BJ (cell line): ENCODE measurements around the gene MED13L. TPM values are rescaled to one million over a fixed set of nuclear protein-coding genes. Genes with fewer than 3 reads are reported as not detected.
"Not testable (repeated sequence)": the region's sequence is repeated elsewhere in the genome, so short reads cannot be mapped to it uniquely, and the experiment has no call there.

Experiments used
- CTCF ChIA-PET: fragments of 350-600 bp; formaldehyde crosslinking; extraction: SDS; loops from one replicate; lab custom pipeline; 2021; ENCODE audit warnings: antibody characterized with exemption, inconsistent platforms; lab: Yijun Ruan, JAX
- POLR2A ChIA-PET: fragments of 300-600 bp; sonication (Branson Sonifier 250); formaldehyde crosslinking; extraction: SDS; loops from one replicate; lab custom pipeline; 2021; ENCODE audit warnings: antibody characterized with exemption; lab: Charles Lee
- DNase-seq: peaks from one replicate; pipeline ENCODE4 v3.0.0-alpha.2; 2011; ENCODE audit warnings: low read depth
- H3K27me3 ChIP-seq: 2 replicates; pipeline ENCODE4 v1.6.0; 2011; ENCODE audit warnings: low read length; ENCODE audit not compliant: control insufficient read depth, insufficient read depth
- H3K36me3 ChIP-seq: 2 replicates; pipeline ENCODE4 v1.5.1; 2011; ENCODE audit warnings: low read length; ENCODE audit not compliant: control insufficient read depth, insufficient read depth
- H3K4me3 ChIP-seq: 2 replicates; pipeline ENCODE4 v1.5.1; 2011; ENCODE audit warnings: low read depth, mild to moderate bottlenecking, control low read depth, low read length
- CTCF ChIP-seq: IDR thresholded peaks from 2 replicates; pipeline ENCODE4 v1.5.1; 2011; ENCODE audit warnings: low read depth, mild to moderate bottlenecking, control low read depth, inconsistent platforms, low read length, moderate library complexity; ENCODE audit not compliant: insufficient read depth
- polyA plus RNA-seq: library from polyadenylated mRNA; depleted of rRNA; stranded (reverse); fragments of >200 nt; gene quantifications from 2 replicates; pipeline ENCODE4 v1.2.3, GENCODE V29; 2011

Gene MED13L
- polyA plus RNA-seq, 1 experiment: 43.7 TPM

GRCh38 chr12:116242740-116243139 lies 34.8 kb downstream of the MED13L start:
- DNase-seq: no peak
- CTCF ChIA-PET: no interaction called here
- Histone ChIP-seq H3K27me3 (no peaks in the 10 kb centered on the region), H3K36me3 (no peaks in the 10 kb centered on the region), H3K4me3 (no peak overlapping the region)
- POLR2A ChIA-PET: no interaction called here
- no peak for TF ChIP-seq CTCF

DNA sequence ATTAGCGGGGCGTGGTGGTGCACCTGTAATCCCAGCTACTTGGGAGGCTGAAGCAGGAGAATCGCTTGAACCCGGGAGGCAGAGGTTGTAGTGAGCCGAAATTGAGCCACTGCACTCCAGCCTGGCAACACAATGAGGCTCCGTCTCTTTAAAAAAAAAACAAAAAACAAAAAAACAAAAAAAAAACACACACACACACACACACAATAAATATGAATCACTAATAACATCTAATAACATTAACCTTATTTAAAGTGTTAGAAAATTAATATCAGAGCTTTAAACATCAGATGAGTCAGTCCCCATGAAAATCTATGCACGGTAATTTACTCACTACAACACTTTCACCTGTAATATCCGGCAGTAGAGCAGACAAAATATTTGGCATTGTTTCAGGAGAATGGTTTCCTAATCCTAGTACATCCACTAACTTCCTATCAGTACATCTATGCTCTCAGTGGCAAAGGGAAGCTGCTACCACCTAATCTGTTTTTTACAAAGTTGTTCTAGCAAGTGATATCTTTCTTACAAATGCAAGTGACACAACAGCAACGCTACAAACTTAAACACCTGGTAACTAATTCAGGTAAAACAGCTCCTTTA lies 36.2 kb downstream of the MED13L start:
- no peak for TF ChIP-seq CTCF
- ChIA-PET POLR2A (no interaction called here), CTCF (interaction anchor here (1.1 kb wide), 1 partner anchor 21 kb away, joined by 4 read pairs; no protein-coding TSS in a partner anchor)
- no peaks in the 10 kb centered on the region for H3K27me3 ChIP-seq
- no peak for DNase-seq
- no peaks in the 10 kb centered on the region for H3K36me3 ChIP-seq
- no peak overlapping the region for H3K4me3 ChIP-seq

- H3K36me3 ChIP-seq, POLR2A ChIA-PET, H3K27me3 ChIP-seq, H3K4me3 ChIP-seq, DNase-seq: not testable (repeated sequence)
- CTCF ChIA-PET: interaction anchor here (0.9 to 1.1 kb wide), 2 partner anchors 10 to 363 kb away, joined by 3 read pairs; no protein-coding TSS in a partner anchor
These were observed 38.8 kb downstream of the MED13L start for GRCh38 chr12:116238570-116239119.

DNA sequence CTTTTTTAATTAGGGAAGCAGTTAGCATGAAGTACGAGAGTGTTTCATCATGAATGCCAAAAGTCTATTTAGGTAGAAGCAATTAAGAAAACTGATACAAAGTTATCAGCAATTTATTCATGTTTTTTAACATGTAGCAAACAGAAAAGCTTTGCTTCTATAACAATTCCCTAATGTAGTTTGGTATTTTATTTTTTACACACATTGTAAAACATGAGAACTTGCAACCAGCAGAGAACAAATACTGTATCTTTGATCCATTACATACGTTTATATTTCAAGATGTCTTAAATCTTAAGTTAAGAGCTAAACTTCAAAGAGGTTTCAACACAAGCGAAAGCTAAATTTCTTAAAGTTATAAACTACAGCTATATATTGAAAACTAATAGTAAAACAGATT lies 39.3 kb downstream of the MED13L start:
- Histone ChIP-seq H3K27me3 (no peaks in the 10 kb centered on the region), H3K36me3 (no peaks in the 10 kb centered on the region), H3K4me3 (no peak overlapping the region)
- no peak for TF ChIP-seq CTCF
- DNase-seq: no peak
- ChIA-PET POLR2A (no interaction called here), CTCF (interaction anchor here (0.9 to 1.1 kb wide), 3 partner anchors 10 to 364 kb away, joined by 3 to 4 read pairs (median 3); no protein-coding TSS in a partner anchor)

GRCh38 chr12:116236976-116237375 lies 40.5 kb downstream of the MED13L start:
- ChIA-PET CTCF (interaction anchor here (2.4 kb wide), 1 partner anchor 8 kb away, joined by 8 read pairs; no protein-coding TSS in a partner anchor), POLR2A (no interaction called here)
- no peaks in the 10 kb centered on the region for H3K27me3 ChIP-seq
- no peak for TF ChIP-seq CTCF
- no peaks in the 10 kb centered on the region for H3K36me3 ChIP-seq
- no peak overlapping the region for H3K4me3 ChIP-seq
- no peak for DNase-seq
